Tibial nerve (tissue), 4 donors: ENCODE results near the gene CD177.

ENCODE experiments used
- CTCF ChIP-seq, 5 experiments: fragments of 200-600 bp in 3 of 5; fragments of 450-650 bp in 2 of 5; sonication (generic) in 3 of 5; IDR thresholded peaks; one replicate each; pipeline ENCODE4 v1.5.1; 2016 to 2019; ENCODE audit warnings: antibody characterized with exemption in 5 of 5, mild to moderate bottlenecking in 3 of 5, moderate library complexity in 2 of 5
- EP300 ChIP-seq, 2 donors: sonication (generic); formaldehyde crosslinking; IDR thresholded peaks; one replicate each; pipeline ENCODE4 v1.6.1; 2017; ENCODE audit warnings: antibody characterized with exemption in 2 of 2, mild to moderate bottlenecking in 1 of 2
- POLR2A ChIP-seq, 2 donors: fragments of 450-650 bp; IDR thresholded peaks; one replicate each; pipeline ENCODE4 v1.6.1; 2017; ENCODE audit warnings: antibody characterized with exemption in 2 of 2, mild to moderate bottlenecking in 2 of 2, moderate library complexity in 2 of 2

GRCh38 chr19:43337737-43338136 lies 15.7 kb upstream of the CD177 start:
- TF ChIP-seq CTCF (IDR thresholded peaks at IDR 0.05) (no peak), POLR2A (IDR thresholded peaks at IDR 0.05) (no peak), EP300 (IDR thresholded peaks at IDR 0.05) (no peak)
